Stimulated activated naive CD4-positive, alpha-beta T cell treated with Interleukin-2 at 50 U/mL for 16 hours (primary cell): ENCODE data around the gene PPARA.
A peak's percentile ranks its signal among the peaks of the same experiment; 100 is the strongest.

Source experiments
- DNase-seq: peaks from one replicate; lab custom pipeline; 2025; lab: John Stamatoyannopoulos, UW

The PPARA gene

DNA sequence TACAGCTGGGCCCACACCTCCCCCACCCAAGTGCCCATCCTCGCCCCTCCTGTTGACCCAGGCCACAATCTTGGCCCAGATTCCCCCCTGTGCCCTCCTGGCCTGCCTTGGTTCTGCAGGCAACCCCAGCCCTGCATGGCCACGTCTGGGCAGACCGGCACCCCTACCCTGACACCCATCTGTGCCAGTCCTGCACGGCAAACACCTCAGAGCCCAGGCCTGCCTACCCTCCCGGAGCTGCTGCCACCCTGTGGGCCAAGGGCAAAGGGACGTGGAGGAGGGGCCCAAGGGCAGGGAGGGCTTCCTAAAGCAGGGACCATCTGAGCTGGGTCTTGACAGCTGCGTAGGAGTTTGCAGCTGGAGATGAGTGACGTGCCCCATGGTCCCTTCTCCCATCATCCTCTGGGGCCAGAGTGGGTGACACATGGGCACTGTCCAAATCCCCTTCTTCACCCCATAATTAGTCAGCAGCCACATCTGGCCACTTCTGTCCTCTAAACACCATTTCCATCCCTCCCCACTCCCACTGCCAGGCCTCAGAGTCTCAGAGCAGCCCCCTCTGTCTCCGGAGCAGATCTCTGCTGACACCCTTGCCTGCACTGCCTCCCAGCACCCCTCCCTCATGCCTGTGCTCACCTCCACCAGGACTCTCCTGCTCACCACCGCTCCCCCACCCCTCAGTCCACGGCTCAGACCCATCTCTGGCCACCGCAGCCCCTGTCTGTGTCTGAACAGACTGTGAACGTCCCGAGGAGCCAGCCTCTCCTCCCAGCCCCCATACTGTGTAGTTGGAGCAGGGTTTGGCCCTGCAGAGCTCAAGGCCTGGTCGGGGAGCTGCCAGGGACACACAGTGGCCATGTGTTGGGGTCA lies 35.6 kb upstream of the PPARA start:
- DNase-seq, result no peak

DNA sequence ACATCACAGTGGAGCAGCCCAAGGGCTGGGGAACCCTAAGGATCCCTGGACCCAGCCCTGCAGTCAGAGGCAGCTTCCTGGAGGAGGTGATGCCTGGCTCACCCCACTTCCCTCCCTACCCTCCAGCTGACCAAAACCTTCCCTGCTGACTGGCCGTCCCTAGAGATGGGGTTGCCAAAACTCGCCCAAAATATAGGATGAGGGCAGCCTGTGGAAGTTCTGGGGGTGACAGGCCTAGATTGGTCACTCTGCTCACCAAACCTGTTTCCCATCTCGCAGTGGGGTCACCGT lies 35.0 kb upstream of the PPARA start:
- DNase-seq, result no peak

DNA sequence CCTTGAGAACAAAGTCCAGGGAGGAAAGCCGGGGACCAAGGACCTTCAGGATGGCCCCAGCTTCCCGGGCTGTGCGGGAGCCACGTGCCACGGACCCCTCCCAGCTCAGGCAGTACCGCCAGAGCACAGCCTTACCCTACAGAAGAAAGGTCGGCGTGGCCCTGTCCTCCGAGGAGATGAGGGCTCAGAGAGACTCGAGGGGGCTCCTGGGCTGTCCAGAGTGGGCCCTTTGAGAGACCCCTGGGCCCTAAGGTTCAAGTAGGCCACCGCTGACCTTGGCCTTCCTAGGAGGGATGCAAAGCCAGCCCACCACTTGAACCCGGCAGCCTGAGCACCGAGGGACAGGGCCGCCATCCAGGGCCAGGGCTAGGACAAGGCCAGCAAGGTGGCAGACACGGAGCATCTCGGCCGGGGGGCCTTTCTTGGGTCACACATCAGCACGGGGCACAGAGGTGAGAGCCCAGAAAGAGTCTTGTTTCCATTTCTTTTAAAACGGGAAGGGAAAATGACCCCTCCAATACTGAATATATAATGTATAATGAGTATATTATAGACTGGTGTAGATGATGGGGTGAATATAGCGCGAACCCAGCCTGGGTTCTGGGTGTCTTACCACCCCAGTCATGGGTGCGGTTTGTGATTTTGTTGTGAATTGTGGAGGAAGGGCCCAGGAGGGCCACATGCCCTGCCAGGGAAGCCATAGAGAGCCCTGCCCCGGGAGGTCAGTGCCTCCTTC lies 34.4 kb upstream of the PPARA start:
- no peak for DNase-seq

DNA sequence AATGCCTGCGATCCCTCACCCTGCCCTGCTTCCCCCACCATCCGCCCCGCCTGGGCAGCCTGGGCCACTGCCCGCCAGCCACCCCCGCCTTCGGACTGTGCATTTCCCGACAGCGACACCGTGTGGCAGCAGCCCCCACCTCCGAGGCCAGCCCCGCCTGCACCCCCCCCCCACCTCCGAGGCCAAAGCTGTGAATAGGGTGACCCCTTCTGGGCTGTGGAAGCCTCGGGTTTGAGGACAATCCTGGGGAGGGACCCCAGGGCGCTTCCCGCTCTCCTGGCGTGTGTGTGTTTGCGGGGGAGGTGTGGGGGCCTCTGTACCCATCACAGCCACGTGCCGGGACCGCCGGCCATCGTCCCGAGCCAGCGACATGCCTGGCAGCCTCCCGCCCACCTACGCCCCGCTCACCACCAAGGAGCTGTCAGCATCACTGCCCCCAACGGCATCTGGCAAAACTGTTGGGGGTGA lies 33.8 kb upstream of the PPARA start:
- DNase-seq, result peak; percentile 81

DNA sequence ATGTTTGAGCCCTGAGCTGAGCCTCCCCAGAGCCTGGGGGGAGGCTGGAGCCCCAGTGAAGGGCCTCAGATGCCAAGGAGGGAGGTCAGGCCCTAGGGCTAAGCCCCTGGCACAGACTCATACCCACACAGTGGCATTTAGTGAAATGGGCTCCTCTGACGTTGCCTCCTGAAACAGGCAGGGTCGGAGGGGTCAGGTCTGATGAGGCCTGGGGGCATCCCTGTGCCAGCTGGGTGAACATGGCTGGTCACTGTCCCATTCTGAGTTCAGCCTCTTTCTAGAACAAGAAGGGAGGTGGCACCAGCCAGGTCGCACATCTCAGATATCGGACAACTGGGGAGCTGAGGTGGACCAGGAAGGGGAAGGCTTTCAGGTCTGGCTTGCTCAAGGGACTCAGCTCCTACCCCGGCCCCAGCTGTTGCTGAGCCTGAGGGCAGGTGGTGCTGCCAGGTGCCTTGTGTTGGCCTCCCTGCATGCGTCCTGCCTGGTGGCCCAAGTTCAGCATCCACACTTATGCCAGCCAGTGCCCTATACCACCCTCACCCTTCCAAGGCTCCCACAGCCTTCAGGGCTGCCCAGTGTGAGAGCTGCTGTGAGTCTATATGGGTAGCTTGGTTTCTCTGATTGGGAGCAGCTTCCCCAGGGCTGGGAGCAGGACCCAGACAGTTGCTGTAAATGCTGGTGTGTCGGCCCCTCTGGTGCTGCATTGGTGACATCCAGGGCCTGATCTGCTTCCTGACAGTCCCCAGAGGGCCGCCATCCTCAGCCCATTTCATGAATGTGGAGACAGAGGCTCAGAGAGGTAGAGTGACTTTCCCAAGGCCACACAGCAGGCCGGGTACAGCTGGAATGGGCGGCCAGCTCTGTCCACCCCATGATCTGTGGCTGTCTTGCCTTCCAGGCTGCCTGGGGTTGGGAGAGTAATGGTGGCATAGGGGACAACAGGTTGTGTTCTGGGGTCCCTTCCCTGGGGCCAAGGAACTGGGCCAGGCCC lies 32.8 kb upstream of the PPARA start:
- DNase-seq, result no peak

DNA sequence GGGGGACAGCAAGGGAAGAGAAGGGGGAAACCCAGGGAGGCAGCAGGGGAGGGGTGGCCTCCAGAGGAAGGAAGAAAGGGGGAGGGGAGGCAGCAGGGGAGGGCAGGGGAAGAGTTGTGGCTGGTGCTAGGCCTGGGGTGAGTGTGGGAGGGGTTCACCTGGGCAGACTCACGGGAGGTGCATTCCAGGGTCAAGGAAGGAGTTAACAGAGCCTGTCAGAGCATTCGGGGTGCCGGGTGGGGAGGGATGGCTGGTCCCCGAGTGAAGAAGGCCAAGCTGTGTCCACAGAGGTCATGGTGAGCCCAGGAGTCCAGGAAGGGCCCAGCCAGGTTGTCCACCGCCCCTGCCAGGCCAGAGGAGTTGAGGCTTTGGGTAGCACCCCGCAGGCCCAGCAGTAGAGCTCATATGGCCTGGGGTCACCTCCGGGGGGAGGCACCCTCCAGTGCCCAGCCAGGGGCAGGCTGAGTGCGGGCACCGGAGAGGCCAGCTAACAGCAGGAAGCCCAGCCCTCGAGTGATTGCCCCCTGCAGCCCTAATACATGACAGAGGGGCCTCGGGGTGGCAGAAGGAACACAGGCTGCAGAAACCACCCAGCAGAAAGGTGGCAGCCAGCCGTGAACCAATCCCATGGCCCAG lies 31.1 kb upstream of the PPARA start:
- DNase-seq, result no peak

DNA sequence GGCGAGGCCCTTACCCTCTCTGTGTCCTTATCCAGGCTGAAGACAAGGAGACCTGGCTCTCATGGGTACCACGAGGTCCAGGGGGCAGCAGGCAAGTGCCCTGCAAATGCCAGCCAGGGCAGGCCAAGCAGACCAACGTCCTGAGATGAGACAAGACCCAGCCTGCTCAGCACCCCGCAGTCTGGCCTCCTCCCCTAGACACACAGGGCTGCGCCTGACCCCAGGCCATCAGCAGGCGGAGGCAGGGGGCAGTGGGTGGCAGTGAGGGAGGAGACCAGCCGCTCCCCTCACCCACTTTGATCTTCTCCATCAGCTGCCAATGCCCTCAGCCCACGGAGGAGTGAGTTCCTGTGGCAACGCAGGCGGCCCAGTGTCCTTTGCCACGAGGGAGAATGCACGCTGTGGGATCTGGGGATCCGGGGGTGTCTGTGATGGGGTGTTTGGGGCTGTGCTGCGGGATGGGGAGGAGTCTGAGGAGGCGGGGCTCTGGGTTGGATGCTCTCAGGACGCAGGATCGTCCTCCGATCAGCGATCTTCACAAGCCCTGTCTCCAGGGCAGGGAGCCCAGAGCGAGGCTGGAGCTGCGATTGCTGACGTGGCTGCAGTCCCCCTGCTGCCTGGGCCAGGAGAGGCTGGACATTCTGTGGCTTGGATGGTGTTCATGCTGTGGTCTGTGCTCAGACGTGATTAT lies 30.5 kb upstream of the PPARA start:
- DNase-seq, result no peak

DNA sequence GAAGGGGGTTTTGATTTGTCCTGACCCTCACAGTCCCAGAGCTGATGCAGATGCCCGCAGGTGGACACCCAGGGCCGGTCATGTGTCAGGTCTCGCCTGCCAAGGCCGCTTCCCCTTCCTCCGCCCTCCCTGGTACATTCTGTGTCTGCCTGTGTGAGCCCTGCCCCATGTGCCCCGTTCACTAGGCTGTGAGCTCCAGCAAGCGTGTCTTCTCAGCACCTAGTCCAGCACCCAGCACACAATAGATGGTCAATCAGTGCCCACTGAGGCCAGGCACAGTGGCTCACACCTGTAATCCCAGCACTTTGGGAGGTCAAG lies 29.9 kb upstream of the PPARA start:
- DNase-seq, result no peak

DNA sequence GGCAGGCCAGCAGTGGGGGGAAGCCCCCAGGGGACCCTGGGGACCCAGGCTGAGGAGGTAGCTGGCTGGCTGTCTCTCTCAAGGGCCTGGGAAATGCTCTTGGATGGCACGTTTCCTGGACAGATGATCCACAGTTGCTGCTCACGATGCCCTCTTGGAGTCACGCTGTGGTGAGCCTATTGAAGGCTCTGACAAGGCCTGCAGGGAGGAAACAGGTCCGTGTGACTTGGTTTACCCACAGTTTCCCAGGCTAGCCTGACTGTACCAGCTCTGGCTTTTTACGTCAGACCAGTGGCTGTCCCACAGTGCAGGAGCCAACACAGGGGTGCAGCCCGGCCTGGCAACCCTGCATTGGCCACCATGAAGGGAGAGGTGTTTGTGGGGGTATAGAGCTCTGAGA lies 29.2 kb upstream of the PPARA start:
- DNase-seq, result no peak

DNA sequence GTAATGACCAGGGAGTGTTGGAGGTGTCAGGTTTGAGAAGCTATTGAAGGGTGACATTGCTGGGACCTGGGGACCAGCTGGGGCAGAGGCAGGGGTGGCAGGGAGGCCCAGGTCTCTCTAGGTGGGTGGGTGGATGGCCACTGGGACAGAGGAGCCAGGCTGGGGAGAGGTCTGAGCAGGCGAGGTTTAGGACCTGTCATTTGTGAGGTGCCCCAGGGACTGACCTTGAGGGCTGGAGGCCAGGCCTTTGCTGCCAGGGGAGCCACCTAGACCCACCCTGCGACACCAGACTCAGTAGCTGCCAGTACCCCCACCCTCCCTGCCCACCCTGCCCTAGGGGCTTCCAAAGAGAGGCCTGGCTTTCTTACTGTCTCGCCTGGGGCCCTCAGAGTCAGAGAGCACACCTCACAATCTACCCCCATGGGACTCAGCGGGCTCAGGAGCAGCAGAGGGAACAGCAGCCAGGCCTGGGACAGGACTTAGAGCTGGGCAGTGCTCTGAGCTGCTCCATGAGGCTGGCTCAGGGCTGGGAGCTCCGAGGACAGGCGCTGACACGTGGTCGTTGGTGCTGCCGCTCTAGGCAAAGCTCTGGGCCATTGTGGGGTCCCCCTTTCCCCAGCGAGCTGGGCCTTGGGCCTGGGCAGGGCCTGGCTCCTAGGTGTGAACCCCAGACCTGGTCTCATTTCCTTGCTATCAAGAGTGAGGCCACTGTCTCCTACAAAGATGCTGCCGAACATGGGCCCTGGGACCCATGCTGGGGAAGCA lies 28.6 kb upstream of the PPARA start:
- DNase-seq, result no peak

DNA sequence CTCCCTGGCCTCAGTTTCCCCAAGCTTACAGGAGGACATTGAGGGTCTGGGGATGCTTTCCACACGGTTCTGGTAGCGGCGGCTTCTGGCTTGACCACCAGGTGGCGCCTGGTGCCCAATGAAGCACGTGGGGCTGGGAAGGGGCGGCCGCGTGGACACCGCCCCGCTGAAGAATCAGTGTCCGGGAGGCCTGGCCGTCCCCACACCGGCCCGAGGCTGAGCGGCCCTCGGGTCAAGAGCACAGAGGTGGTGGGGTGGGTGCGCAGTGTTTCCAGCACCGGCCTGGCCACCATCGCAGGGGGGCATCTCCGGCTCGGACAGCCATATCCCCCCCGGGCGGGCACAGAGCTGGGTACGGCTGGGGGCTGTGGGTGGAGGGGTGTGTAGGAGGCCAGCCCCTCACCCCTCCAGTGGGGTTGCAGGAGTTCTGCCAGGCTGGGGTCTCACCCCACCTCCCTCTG lies 27.8 kb upstream of the PPARA start:
- peak; percentile 68 for DNase-seq

DNA sequence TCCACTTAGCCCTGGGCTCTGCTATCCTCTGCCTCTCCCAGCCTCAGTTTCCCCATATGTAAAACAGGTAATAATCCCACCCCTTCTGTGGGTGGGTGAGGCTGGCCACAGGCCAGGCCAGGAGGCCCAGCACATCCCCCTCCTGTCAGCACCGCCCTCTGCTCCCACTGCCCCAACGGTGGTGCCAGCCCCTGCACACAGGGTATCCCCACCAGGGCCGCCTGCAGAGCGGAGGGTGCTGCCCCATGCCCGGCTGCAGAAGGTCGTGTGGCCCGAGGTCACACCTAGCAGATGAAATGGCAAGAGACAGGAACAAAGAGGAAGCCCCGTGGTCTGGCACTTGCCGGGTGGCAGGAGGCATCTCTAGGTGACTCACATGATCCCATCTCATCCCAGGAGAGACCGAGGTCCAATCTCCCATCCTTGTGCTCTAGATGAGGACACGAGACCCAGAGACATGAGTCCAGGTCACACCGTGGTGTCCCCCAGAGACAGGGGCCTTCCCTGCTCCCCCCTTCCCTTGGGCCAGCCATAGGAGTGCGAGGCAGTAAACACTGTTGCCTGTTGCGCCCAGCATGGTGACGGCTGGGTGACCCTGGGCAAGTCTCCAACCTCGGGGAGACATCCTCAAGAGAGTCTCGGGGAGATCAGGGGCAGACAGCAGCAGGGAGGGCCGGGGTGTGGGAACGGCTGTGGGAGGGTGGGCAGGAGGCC lies 27.2 kb upstream of the PPARA start:
- no peak for DNase-seq

DNA sequence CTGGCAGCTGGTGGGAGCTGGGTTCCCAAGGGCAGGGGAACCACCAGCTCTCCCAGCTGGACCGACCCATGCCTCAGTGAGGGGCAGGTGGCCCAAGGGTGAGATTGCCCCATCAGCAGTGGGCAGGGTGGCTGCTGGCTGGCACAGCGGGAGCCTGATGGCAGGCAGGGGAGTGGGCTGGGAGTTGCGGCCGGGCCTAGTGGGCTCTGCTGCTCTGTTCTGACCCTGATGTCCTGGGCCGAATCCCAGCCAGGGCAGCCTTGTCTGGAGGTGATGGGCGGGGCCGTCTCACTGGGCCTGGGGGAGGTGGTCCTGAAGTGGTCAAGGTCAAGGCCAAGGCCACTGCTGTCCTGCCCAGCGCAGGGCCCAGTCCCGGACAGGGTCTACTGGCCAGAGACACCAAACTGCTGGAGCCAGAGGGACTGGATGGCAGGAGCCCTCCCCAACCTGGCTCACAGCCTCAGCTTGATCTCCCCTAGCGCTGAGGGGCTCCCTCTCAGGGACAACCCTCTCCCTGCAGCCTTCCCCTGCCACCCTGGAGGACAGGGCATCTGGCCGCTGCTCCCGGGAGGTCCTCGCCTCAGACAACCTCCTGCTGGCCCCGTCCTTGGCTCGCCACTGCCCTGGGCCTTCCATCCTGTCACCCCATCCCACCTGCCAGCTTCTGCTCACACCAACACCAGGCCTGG lies 26.5 kb upstream of the PPARA start:
- no peak for DNase-seq

DNA sequence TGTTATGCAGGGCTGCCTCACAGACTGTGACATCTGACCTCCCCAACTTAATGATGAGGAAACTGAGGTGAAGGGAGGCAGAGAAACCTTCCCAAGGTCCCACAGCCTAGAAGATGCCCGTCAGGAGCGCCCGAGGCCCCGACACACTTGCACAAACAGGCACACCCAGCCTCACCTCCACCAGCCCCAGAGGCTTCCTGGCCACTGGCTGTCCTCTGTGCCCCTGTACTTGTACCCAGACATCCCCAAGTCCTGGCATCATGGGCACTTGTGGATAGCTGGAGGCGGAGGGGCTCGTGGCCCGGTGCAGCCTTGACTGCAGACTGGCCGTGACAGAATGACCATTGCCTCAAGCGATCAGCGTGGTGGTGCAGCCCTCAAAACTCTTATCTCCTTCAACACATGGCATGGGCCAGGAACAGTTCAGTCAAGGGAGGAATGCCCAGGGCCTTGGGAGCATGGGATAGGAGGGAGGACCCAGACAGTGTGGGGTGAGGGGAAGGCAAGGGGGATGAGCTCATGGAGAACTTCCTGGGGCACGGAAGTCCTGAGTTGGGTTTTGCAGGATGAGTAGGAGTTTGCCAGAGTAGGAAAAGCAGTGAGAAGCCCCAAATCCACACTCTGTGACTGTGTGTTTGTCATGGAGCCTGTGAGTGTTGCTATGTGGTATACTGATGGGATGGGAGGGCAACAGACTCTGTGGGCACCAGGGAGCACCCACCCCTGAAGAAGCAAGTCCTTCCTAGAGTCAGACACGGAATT lies 25.8 kb upstream of the PPARA start:
- no peak for DNase-seq

DNA sequence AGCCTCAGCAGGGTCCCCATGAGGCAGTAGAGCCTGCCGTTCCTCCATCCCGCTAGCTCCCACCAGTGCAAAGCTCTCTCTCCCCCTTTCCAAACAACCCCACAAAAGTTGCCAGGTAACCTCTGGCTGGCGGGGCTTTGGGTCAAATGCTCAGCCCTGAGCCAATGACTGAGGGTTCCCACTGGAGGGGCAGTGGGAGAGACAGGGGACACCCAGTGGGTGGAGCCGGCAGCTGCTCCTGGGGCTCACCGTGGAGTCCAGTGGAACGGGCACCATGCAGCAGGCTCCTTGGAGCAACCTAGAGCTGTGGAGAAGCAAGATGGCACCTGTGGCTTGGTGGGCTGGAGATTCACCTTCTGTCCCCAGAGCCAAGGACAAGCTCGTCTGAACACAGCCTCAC lies 25.0 kb upstream of the PPARA start:
- no peak for DNase-seq

DNA sequence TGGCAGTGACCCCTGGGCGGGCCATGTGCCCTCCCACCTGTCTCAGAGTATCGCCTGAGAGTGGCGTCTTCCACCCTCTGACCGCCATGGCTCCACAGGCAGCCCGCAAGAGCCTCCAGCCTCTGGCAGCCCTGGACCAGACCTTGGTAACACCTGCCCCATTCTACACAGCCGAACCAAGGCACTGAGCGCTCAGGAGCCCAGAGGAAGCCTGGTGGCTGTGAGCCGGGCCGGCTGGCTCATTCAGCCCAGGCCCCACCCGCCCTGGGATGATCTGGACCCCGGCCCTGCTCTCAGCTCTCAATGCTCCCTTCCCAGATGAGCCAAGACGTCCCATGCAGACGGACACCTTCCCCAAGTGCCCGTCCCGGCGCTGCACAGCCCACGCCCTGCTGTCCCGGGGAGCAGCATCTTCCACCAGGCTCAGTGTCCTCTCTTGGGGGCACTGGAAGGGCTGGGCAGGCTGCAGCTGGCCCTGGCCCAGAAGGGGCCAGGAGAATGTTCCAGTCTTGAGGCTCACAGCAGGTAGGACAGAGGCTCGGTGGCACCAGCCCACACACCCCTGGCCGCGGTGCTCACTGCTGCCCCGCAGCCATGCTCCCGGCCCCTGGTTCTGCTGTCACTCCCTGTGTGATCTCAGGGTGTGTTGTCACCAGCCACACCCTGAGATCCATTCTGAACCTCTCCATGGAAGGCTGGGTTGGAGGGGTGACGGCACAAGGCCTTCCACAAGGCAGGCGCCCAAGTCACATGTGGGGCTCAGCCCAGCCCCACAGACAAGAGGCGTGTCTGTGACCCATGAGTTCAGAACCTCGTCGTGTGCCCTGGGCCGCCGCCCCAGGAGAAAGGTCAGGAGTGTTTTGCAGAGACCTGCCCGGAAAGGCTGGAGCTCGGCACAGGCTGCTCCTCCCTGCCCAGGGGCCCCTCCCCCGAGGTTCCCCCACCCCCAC lies 24.2 kb upstream of the PPARA start:
- no peak for DNase-seq

DNA sequence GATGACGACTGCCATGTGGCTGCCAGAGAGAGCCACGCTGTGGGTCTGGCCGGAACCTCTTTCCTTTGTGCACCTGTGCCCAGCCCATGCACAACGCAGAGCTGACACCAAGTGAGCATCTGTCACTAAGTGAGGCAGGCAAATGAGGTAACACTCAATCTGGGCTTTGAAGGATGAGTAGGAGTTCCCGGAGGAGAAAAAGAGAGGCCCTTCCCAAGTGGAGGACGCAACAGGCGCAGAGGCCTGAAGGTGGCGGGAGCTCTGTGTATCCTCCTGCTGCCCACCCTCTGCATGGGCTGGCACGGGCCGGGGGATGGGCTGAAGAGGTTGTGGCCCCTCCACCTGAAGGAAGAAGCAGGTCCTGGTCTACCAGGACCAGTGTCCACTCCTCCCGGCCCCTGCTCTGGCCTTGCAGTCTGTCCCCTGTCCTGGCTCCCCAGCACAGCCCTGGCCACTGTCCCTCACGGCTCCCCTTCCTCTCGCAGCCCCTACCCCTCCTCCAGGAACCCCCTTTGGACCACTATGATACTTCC lies 23.4 kb upstream of the PPARA start:
- DNase-seq, result no peak
